Colonic mucosa (tissue), 4 donors: ENCODE data around the gene SWI5. TPM values are rescaled to one million over a fixed set of nuclear protein-coding genes. Genes with fewer than 3 reads are reported as not detected.

ENCODE experiments used
- DNase-seq: peaks from one replicate; pipeline ENCODE4 v3.0.0-alpha.2; 2020
- H3K27ac ChIP-seq: fragments of 200-600 bp; one replicate; pipeline ENCODE4 v1.8.0; 2021
- H3K27me3 ChIP-seq: fragments of 200-600 bp; one replicate; pipeline ENCODE4 v1.8.0; 2021
- H3K36me3 ChIP-seq: fragments of 200-600 bp; one replicate; pipeline ENCODE4 v1.8.0; 2021
- H3K4me1 ChIP-seq: fragments of 200-600 bp; one replicate; pipeline ENCODE4 v1.8.0; 2021; ENCODE audit warnings: mild to moderate bottlenecking
- H3K4me3 ChIP-seq: fragments of 200-600 bp; one replicate; pipeline ENCODE4 v1.8.0; 2021
- H3K9ac ChIP-seq, 2 donors: one replicate each; pipeline ENCODE4 v1.7.0; 2013; ENCODE audit warnings: control low read depth in 2 of 2, low read depth in 2 of 2, low read length in 2 of 2
- H3K9me3 ChIP-seq: fragments of 200-600 bp; one replicate; pipeline ENCODE4 v1.8.0; 2021
- intact Hi-C: fragments of 100-400 bp; cut with DNase I; formaldehyde crosslinking; loops from one replicate; pipeline ENCODE4 v1.14.1; 2022
- total RNA-seq, 2 donors: library from RNA; stranded (reverse); fragmentation: NEBNext Ultra II Directional in 1 of 2; extraction: Animal tissue kit (Norgen Biotek cat#: 25700) in 1 of 2; gene quantifications; one replicate each; pipeline ENCODE4 v1.2.1, GENCODE V29; 2021
- TF ChIP-seq, protein P1 (sequence below): fragments of 200-600 bp; IDR thresholded peaks from one replicate; pipeline ENCODE4 v1.8.0; 2022; ENCODE audit warnings: antibody characterized with exemption, mild to moderate bottlenecking
- donor health status: healthy.
- donor health status: DM: no; HTN: no; CAD: no.
- donor health status: DM: no; HTN: no; CAD: no.

SWI5 gene
- total RNA-seq, 2 donors from 2014 or later, result 14.4 to 24.2 TPM

DNA sequence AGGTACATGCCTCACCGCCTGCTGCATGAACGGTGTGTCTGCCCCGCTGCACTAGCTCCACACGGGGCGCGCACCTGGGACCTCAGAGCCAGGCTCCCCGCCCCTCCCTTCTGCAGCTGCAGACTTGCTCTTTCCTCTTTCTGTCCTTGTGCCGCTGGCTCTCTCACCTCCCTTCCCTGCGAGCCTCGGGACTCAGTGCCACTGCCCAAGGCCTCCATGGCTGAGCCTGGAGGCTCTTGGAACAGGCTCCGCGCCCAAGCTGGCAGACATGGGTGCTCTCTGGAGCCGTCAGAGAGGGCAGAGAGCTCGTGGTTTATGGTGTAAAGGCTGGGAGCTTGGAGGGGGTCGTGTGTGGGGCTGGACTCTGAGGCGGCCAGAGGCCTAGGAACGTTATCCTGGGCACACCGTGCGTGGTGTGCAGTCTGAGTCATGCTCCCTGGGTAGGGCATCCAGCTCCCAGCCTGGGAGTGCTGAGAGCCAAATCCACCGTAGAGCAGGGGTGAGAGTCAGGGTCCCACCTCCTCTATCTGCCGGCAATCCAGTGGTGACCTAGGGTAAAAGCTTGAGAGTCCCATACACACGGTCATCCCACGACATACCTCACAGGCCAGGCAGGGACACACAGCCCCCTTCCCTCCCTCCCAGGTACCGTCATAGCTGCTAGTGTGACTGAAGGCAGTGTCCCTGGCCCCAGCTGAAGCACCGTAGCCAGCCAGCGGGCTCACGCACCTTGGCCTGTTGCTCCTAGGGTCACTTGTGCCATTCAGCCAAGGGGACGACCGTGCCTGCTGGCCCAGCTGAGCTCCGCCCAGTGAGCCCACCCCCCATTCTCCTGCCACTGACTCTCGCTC is 22.7 kb upstream of the SWI5 start:
- Histone ChIP-seq H3K9ac (no peak overlapping the region), H3K36me3 (peaks cover 10% of the 10 kb centered on the region), H3K9me3 (no peaks in the 10 kb centered on the region), H3K27ac (no peak overlapping the region), H3K4me3 (no peak overlapping the region), H3K27me3 (no peaks in the 10 kb centered on the region), H3K4me1 (no peaks in the 10 kb centered on the region)
- DNase-seq, result no peak
- TF ChIP-seq, protein P1, sequence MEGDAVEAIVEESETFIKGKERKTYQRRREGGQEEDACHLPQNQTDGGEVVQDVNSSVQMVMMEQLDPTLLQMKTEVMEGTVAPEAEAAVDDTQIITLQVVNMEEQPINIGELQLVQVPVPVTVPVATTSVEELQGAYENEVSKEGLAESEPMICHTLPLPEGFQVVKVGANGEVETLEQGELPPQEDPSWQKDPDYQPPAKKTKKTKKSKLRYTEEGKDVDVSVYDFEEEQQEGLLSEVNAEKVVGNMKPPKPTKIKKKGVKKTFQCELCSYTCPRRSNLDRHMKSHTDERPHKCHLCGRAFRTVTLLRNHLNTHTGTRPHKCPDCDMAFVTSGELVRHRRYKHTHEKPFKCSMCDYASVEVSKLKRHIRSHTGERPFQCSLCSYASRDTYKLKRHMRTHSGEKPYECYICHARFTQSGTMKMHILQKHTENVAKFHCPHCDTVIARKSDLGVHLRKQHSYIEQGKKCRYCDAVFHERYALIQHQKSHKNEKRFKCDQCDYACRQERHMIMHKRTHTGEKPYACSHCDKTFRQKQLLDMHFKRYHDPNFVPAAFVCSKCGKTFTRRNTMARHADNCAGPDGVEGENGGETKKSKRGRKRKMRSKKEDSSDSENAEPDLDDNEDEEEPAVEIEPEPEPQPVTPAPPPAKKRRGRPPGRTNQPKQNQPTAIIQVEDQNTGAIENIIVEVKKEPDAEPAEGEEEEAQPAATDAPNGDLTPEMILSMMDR, result no peak
- intact Hi-C loops, result no loop called here

DNA sequence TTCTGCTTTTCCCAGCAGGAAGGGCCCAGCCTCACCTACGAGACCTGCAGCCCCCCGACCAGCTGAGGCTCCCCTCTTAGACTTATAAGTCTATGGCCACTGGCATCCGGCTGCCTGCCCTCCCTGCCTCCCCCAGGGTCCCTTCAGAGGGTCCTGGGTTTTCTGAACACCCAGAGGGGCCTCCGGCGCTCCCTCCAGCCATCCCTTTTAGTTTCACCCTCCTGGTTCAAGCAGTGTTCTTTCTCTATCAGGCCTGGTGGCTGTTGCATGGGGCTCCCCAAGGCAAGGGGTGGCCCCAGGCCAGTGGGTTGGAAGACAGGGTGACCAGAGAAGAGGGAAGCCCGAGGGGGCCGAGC is 22.1 kb upstream of the SWI5 start:
- Histone ChIP-seq H3K27me3 (no peaks in the 10 kb centered on the region), H3K27ac (no peak overlapping the region), H3K9ac (no peak overlapping the region), H3K9me3 (no peaks in the 10 kb centered on the region), H3K4me1 (no peaks in the 10 kb centered on the region), H3K36me3 (peaks cover 13% of the 10 kb centered on the region), H3K4me3 (no peak overlapping the region)
- intact Hi-C loops, result no loop called here
- TF ChIP-seq, protein P1, result no peak
- DNase-seq, result no peak

DNA sequence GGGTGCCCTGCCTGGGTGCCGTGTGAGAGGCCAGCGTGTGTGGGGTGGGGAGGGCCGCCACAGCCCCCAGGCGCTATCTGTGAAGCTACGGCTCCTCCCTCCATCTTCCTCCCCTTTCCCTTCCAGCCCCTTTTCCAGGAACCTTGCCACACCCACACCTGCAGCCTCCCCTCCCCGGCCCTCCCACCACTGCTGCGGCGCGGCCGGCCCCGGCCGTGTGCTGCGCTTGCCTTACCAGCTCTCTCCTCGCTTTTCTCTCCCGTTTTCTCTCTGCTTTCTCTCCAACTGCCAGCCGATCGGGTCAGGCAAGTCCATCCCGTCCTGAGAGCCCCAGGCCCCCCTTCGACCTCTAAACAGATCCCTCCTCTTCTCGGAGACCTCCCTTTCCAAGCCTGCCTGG is 21.7 kb upstream of the SWI5 start:
- Histone ChIP-seq H3K4me3 (no peak overlapping the region), H3K4me1 (no peaks in the 10 kb centered on the region), H3K27ac (no peak overlapping the region), H3K27me3 (no peaks in the 10 kb centered on the region), H3K9me3 (no peaks in the 10 kb centered on the region), H3K36me3 (peaks cover 15% of the 10 kb centered on the region), H3K9ac (no peak overlapping the region)
- no peak for DNase-seq
- intact Hi-C loops, result no loop called here
- TF ChIP-seq, protein P1, result no peak

DNA sequence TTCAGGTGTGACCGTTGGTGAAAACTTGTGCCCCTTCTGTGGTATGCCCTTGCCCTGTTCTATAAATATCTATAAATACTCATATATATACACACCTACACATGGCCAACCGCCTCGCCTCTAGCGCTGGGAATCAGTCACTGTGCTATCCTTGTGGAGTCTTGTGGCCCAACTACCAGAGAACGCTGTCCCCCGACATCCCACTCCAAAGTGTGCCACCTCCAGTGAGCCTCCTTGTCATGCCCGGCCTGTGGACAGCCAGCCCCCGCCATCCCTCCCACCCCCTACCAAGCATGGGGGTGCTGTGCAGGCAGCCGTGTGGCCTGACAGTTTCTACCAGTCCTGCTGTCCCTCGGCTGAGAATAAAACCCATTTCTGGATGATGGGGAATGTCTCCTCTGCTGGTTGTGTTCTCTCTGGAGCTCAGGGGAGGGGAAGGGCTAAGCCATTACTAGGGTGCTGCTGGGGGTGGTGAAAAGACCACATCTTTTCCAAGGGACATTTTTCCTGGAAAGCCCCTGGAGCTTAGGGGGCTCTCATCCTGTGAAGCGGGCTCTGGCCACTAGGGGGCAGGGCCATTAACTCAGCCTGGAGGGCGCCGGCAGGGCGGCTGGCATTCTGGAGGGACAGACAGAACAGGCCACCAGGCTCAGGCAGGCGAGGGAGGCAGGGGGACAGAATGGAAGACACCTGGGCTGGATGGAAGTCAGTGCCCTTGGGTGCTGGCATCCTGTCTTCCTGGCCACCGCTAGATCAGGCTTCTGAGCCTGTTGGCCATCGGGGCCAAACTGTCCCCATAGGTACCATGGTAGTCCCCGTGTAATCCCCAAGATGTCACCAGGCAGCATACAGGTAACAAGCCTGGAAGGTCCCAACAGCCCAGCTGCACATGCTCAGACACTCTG is 21.0 kb upstream of the SWI5 start:
- peak; percentile 64 for DNase-seq
- TF ChIP-seq, protein P1, result peak; percentile 80
- no peaks in the 10 kb centered on the region for H3K9me3 ChIP-seq
- no peak overlapping the region for H3K4me3 ChIP-seq
- H3K4me1 ChIP-seq, result no peaks in the 10 kb centered on the region
- intact Hi-C loops, result no loop called here
- no peak overlapping the region for H3K27ac ChIP-seq
- H3K9ac ChIP-seq, result no peak overlapping the region
- H3K36me3 ChIP-seq, result peaks cover 15% of the 10 kb centered on the region
- no peaks in the 10 kb centered on the region for H3K27me3 ChIP-seq

DNA sequence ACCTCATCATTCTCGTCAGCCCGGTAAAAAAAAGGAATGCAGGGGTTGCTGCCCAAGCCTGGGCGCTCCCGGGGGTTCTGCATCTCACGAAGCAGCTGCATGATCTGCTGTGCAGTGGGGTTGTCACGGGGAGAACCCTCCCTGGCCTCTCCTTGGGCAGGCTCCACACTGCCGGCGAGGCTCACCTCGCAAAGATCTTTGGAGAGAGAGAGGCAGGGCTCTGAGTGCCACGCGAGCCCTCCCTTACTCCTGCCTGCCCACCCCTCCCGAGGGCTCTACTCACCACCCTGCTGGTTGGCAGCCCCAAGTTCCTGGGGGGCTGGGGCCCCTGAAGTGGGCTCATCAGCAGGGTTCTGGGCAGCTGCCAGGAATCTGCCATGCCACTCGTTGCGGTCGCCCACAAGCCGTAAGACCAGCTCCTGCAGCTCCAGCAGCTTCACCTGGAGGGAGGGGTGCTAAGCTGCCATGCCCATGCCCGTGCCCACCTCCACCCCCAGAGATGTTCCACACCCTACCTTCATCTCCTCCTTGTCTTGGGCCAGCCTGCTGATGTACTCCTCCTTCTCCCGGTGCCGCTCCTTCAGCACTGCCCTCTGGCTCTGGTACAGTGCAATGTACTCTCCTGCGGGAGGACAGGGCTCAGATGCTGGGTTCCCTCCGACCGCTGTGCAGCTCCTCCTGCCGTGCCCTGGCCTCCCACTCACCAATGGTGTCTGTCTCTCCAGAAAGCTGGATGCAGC is 18.8 kb upstream of the SWI5 start:
- intact Hi-C loops, result no loop called here
- Histone ChIP-seq H3K27me3 (no peaks in the 10 kb centered on the region), H3K36me3 (peaks cover 23% of the 10 kb centered on the region), H3K27ac (no peak overlapping the region), H3K9me3 (no peaks in the 10 kb centered on the region), H3K4me3 (no peak overlapping the region), H3K9ac (no peak overlapping the region), H3K4me1 (no peaks in the 10 kb centered on the region)
- DNase-seq, result no peak
- TF ChIP-seq, protein P1, result no peak
